IPS-NIHi11 (cell line): Measurements from ENCODE around the gene CDH12.

Experiments
- DNase-seq: peaks from one replicate; pipeline ENCODE4 v3.0.0; 2012; ENCODE audit warnings: mixed read lengths, low spot score

Gene CDH12

GRCh38 chr5:22764736-22765135 lies 88.4 kb downstream of the CDH12 start:
- no peak for DNase-seq

GRCh38 chr5:22757776-22758175 lies 95.4 kb downstream of the CDH12 start:
- DNase-seq = no peak

- no peak for DNase-seq
Observed at GRCh38 chr5:22754155-22754554, 99.0 kb downstream of the CDH12 start.

GRCh38 chr5:22751536-22751935 lies 101.6 kb downstream of the CDH12 start:
- no peak for DNase-seq

GRCh38 chr5:22736443-22737003 lies 116.6 kb downstream of the CDH12 start:
- DNase-seq = no peak

GRCh38 chr5:22734907-22735306 lies 118.2 kb downstream of the CDH12 start:
- no peak for DNase-seq

GRCh38 chr5:22728610-22729009 lies 124.5 kb downstream of the CDH12 start:
- DNase-seq = no peak

- DNase-seq = no peak
Observed at GRCh38 chr5:22722491-22722890, 130.7 kb downstream of the CDH12 start.

- no peak for DNase-seq
Observed at GRCh38 chr5:22722056-22722455, 131.1 kb downstream of the CDH12 start.

GRCh38 chr5:22719842-22720241 lies 133.3 kb downstream of the CDH12 start:
- DNase-seq = no peak

GRCh38 chr5:22710660-22711059 lies 142.5 kb downstream of the CDH12 start:
- DNase-seq = no peak

- no peak for DNase-seq
Observed at GRCh38 chr5:22709743-22710142, 143.4 kb downstream of the CDH12 start.

- peak; percentile 12 for DNase-seq
Observed at GRCh38 chr5:22708770-22709328, 144.3 kb downstream of the CDH12 start.

GRCh38 chr5:22706901-22707300 lies 146.2 kb downstream of the CDH12 start:
- DNase-seq = no peak

GRCh38 chr5:22699319-22699718 lies 153.8 kb downstream of the CDH12 start:
- peak; percentile 6 for DNase-seq

GRCh38 chr5:22693121-22693520 lies 160.0 kb downstream of the CDH12 start:
- no peak for DNase-seq

GRCh38 chr5:22683050-22683449 lies 170.1 kb downstream of the CDH12 start:
- DNase-seq = no peak

GRCh38 chr5:22678886-22679285 lies 174.3 kb downstream of the CDH12 start:
- no peak for DNase-seq

- DNase-seq = no peak
Observed at GRCh38 chr5:22673131-22673530, 180.0 kb downstream of the CDH12 start.

GRCh38 chr5:22669345-22669744 lies 183.8 kb downstream of the CDH12 start:
- DNase-seq = no peak

GRCh38 chr5:22665801-22666200 lies 187.3 kb downstream of the CDH12 start:
- DNase-seq = no peak

GRCh38 chr5:22663134-22663533 lies 190.0 kb downstream of the CDH12 start:
- no peak for DNase-seq

- no peak for DNase-seq
Observed at GRCh38 chr5:22662391-22662790, 190.8 kb downstream of the CDH12 start.

- DNase-seq = no peak
Observed at GRCh38 chr5:22651355-22651754, 201.8 kb downstream of the CDH12 start.
